Hepatocyte (in vitro differentiated cells): ENCODE data around the gene MIEF1. TPM values are rescaled to one million over a fixed set of nuclear protein-coding genes. Genes with fewer than 3 reads are reported as not detected.

Source experiments
- DNase-seq: peaks from one replicate; pipeline ENCODE4 v3.0.0-alpha.2; 2016; ENCODE audit warnings: low spot score
- H2AFZ ChIP-seq: fragments of 200-600 bp; sonication (generic); 2 replicates; pipeline ENCODE4 v1.6.0; 2016; ENCODE audit warnings: antibody characterized with exemption, mild to moderate bottlenecking
- H3K27ac ChIP-seq: fragments of 200-600 bp; sonication (generic); 2 replicates; pipeline ENCODE4 v1.5.1; 2016; ENCODE audit warnings: mild to moderate bottlenecking
- H3K27me3 ChIP-seq: fragments of 200-600 bp; sonication (generic); 2 replicates; pipeline ENCODE4 v1.6.1; 2016
- H3K36me3 ChIP-seq: fragments of 200-600 bp; sonication (generic); replicated peaks from 2 replicates; pipeline ENCODE4 v1.5.1; 2016; ENCODE audit warnings: low read depth; ENCODE audit not compliant: insufficient read depth
- H3K4me1 ChIP-seq: fragments of 200-600 bp; sonication (generic); 2 replicates; pipeline ENCODE4 v1.5.1; 2016; ENCODE audit warnings: mild to moderate bottlenecking, moderate library complexity; ENCODE audit not compliant: insufficient read depth
- H3K4me2 ChIP-seq: fragments of 200-600 bp; sonication (generic); 2 replicates; pipeline ENCODE4 v1.6.0; 2016
- H3K4me3 ChIP-seq: fragments of 200-600 bp; sonication (generic); 2 replicates; pipeline ENCODE4 v1.5.1; 2016; ENCODE audit warnings: mild to moderate bottlenecking
- H3K79me2 ChIP-seq: fragments of 200-600 bp; sonication (generic); 2 replicates; pipeline ENCODE4 v1.6.0; 2017; ENCODE audit warnings: mild to moderate bottlenecking
- H3K9me2 ChIP-seq: fragments of 200-600 bp; sonication (generic); replicated peaks from 2 replicates; pipeline ENCODE4 v1.6.0; 2017; ENCODE audit warnings: mild to moderate bottlenecking; ENCODE audit not compliant: insufficient read depth
- H3K9me3 ChIP-seq: fragments of 200-600 bp; sonication (generic); 2 replicates; pipeline ENCODE4 v1.5.1; 2016; ENCODE audit warnings: low read depth, mild to moderate bottlenecking
- H4K20me1 ChIP-seq: fragments of 200-600 bp; sonication (generic); 2 replicates; pipeline ENCODE4 v1.6.0; 2016; ENCODE audit warnings: mild to moderate bottlenecking; ENCODE audit not compliant: insufficient read depth, poor library complexity, severe bottlenecking
- EZH2 ChIP-seq: fragments of 200-600 bp; sonication (generic); IDR thresholded peaks from 2 replicates; pipeline ENCODE4 v1.6.1; 2016; ENCODE audit warnings: antibody characterized with exemption, mild to moderate bottlenecking, borderline replicate concordance
- EZH2phosphoT487 ChIP-seq: fragments of 200-600 bp; sonication (generic); IDR thresholded peaks from one replicate; pipeline ENCODE4 v1.6.1; 2018; ENCODE audit warnings: antibody characterized with exemption, mild to moderate bottlenecking, low read depth, moderate library complexity; ENCODE audit not compliant: unreplicated experiment, severe bottlenecking
- WGBS: methylation state at CpG from one replicate; pipeline ENCODE4 v1.1.6; 2016; ENCODE audit warnings: low lambda C conversion rate; ENCODE audit errors: missing lambda C conversion rate; 5-methylcytosine and 5-hydroxymethylcytosine counted together
- polyA plus RNA-seq: library from polyadenylated mRNA; unstranded; fragments of >200 nt; fragmentation: Nextera tagmentation; extraction: Ambion mirVana; gene quantifications from 2 replicates; pipeline ENCODE4 v1.2.1, GENCODE V29; 2016
- total RNA-seq: library from RNA; depleted of rRNA; stranded (reverse); fragments of >200 nt; gene quantifications from 2 replicates; pipeline ENCODE4 v1.2.3, GENCODE V29; 2014
- TF ChIP-seq, protein P1 (sequence below): fragments of 200-600 bp; sonication (generic); IDR thresholded peaks from 2 replicates; pipeline ENCODE4 v1.5.1; 2016; ENCODE audit warnings: antibody characterized with exemption, mild to moderate bottlenecking; ENCODE audit not compliant: poor library complexity

Gene MIEF1
- total and polyA plus RNA-seq, 2 experiments from 2014 or later: 22.2 to 31.8 TPM

DNA sequence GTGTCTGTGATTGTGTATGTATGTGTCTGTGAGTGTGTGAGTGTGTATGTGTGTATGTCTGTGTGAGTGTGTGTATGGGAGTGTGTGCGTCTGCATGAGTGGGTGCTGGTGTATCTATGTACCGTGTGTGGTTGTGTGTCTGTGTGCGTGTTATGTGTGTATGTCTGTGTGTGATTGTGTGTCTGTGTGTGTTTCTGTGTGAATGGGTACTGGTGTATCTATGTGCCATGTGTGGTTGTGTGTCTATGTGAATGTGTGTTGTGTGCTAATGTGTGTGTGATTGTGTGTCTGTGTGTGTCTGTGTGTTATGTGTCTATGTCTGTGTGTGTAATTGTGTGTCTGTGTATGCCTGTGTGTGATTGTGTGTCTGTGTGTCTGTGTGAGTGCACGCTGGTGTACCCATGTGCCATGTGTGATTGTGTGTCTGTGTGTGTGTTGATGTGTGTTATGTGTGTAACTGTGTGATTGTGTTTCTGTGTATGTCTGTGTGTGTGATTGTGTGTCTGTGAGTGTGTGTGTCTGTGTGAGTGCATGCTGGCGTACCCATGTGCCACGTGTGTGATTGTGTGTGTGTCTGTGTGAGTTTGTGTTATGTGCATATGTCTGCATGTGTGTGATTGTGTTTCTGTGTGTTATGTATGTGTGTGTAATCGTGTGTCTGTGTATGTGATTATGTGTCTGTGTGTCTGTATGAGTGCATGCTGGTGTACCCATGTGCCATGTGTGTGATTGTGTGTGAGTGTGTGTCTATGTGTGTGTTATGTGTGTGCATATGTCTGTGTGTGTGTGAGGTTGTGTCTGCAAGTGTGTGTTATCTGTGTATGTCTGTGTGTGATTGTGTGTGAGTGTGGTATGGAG is 61.7 kb downstream of the MIEF1 start:
- Histone ChIP-seq H3K79me2 (no peaks in the 10 kb centered on the region), H2AFZ (no peak overlapping the region), H3K4me3 (no peak overlapping the region), H3K27ac (no peak overlapping the region), H4K20me1 (no peaks in the 10 kb centered on the region), H3K4me1 (no peaks in the 10 kb centered on the region), H3K9me2 (no peaks in the 10 kb centered on the region), H3K9me3 (no peaks in the 10 kb centered on the region), H3K4me2 (no peak overlapping the region), H3K36me3 (no peaks in the 10 kb centered on the region), H3K27me3 (peaks cover 20% of the 10 kb centered on the region)
- TF ChIP-seq, protein P1, sequence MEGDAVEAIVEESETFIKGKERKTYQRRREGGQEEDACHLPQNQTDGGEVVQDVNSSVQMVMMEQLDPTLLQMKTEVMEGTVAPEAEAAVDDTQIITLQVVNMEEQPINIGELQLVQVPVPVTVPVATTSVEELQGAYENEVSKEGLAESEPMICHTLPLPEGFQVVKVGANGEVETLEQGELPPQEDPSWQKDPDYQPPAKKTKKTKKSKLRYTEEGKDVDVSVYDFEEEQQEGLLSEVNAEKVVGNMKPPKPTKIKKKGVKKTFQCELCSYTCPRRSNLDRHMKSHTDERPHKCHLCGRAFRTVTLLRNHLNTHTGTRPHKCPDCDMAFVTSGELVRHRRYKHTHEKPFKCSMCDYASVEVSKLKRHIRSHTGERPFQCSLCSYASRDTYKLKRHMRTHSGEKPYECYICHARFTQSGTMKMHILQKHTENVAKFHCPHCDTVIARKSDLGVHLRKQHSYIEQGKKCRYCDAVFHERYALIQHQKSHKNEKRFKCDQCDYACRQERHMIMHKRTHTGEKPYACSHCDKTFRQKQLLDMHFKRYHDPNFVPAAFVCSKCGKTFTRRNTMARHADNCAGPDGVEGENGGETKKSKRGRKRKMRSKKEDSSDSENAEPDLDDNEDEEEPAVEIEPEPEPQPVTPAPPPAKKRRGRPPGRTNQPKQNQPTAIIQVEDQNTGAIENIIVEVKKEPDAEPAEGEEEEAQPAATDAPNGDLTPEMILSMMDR: no peak
- no peak for TF ChIP-seq EZH2
- no peak for TF ChIP-seq EZH2phosphoT487
- WGBS: 93% methylated on average over 7 of the region's 7 CpGs
- no peak for DNase-seq

DNA sequence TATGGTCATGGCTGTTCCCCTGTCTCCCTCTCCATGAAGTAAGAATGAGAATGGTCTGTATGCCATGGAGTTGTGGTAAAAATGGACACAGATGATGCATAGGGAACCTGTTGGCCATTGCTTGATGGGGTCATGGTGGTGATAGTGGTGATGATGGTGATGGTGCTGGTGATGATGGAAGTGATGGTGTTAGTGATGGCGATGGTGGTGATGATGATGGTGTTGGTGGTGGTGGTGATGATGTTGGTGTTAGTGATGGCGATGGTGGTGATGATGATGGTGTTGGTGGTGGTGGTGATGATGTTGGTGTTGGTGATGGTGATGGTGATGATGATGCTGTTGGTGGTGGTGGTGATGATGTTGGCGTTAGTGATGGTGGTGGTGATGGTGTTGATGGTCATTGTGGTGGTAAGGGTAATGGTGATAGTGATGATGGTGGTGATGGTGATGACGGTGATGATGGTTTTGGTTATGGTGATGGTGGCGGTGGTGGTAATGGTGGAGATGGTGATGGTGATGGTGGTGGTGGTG is 63.4 kb downstream of the MIEF1 start:
- H3K9me3 ChIP-seq: no peaks in the 10 kb centered on the region
- H3K79me2 ChIP-seq: no peaks in the 10 kb centered on the region
- H3K27ac ChIP-seq: no peak overlapping the region
- H3K9me2 ChIP-seq: no peaks in the 10 kb centered on the region
- H3K4me3 ChIP-seq: no peak overlapping the region
- TF ChIP-seq EZH2 (no peak), EZH2phosphoT487 (no peak)
- TF ChIP-seq, protein P1: no peak
- no peaks in the 10 kb centered on the region for H4K20me1 ChIP-seq
- 93% methylated on average over 5 of the region's 5 CpGs for WGBS
- no peaks in the 10 kb centered on the region for H3K36me3 ChIP-seq
- no peak overlapping the region for H2AFZ ChIP-seq
- H3K4me1 ChIP-seq: no peaks in the 10 kb centered on the region
- H3K27me3 ChIP-seq: peaks cover 6% of the 10 kb centered on the region
- H3K4me2 ChIP-seq: no peak overlapping the region
- no peak for DNase-seq

DNA sequence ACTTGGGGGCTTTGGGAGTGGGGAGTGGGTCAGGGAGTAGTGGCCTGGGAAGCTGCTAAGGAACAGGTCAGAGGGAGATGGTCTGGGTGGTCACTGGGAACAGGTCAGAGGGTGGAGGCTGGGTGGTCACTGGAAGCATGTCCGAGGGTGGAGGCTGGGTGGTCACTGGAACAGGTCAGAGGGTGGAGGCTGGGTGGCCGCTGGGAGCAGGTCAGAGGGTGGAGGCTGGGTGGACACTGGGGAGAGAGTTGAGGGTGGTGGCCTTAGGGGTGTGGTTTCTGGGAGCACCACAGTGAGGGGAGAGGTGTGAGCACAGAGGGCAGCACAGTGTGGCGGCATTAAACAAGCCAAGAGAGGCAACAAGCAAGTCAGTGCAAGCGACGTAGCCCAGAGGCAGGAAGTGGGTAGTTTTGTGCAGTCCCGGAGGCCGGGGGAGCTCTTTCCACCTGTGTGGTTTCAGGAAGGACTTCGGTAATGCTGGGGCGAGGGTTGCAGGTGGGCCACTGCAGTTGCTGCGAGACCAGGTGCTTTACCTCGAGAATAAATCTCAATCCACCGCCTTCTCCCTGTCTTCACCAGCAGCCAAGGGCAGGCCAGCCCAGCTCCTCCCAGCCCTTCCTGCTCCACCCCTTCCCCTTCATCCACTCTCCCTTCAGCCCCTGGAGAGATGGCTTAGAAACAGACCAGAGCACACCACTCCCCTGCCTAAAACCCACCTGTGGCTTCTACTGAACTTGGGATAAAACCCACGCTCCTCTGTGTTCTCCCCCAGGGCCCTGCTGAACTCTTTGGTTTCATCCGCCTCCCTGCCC is 65.3 kb downstream of the MIEF1 start:
- no peak overlapping the region for H3K4me2 ChIP-seq
- H4K20me1 ChIP-seq: no peaks in the 10 kb centered on the region
- no peak overlapping the region for H3K4me3 ChIP-seq
- no peaks in the 10 kb centered on the region for H3K79me2 ChIP-seq
- no peak for DNase-seq
- WGBS: 71% methylated on average over 14 of the region's 14 CpGs
- H3K9me3 ChIP-seq: no peaks in the 10 kb centered on the region
- no peak overlapping the region for H3K27ac ChIP-seq
- no peaks in the 10 kb centered on the region for H3K9me2 ChIP-seq
- no peak overlapping the region for H2AFZ ChIP-seq
- H3K4me1 ChIP-seq: no peaks in the 10 kb centered on the region
- H3K27me3 ChIP-seq: no peaks in the 10 kb centered on the region
- TF ChIP-seq EZH2phosphoT487: no peak
- TF ChIP-seq, protein P1: no peak
- TF ChIP-seq EZH2: no peak
- no peaks in the 10 kb centered on the region for H3K36me3 ChIP-seq

Other genes with a start within 250 kb of the MIEF1 start
- gene RPL3, start 182.7 kb upstream of the MIEF1 start, total RNA-seq: 2,461 and 2,819 TPM in 2 replicates
- 1,044 and 1,068 TPM in 2 replicates for gene RPL3, start 182.7 kb upstream of the MIEF1 start, polyA plus RNA-seq
- gene SYNGR1, start 152.3 kb upstream of the MIEF1 start, total RNA-seq: 15.8 and 23.1 TPM in 2 replicates
- gene SYNGR1, start 152.3 kb upstream of the MIEF1 start, polyA plus RNA-seq: 58.8 and 92.7 TPM in 2 replicates
- gene TAB1, start 102.5 kb upstream of the MIEF1 start, total RNA-seq: 13.3 and 14.0 TPM in 2 replicates
- 8.6 and 10.7 TPM in 2 replicates for gene TAB1, start 102.5 kb upstream of the MIEF1 start, polyA plus RNA-seq
- 20.0 and 22.3 TPM in 2 replicates for gene MGAT3, start 45.3 kb upstream of the MIEF1 start, total RNA-seq
- 5.5 and 7.0 TPM in 2 replicates for gene MGAT3, start 45.3 kb upstream of the MIEF1 start, polyA plus RNA-seq
- 231 and 271 TPM in 2 replicates for gene ATF4, start 18.3 kb downstream of the MIEF1 start, total RNA-seq
- gene ATF4, start 18.3 kb downstream of the MIEF1 start, polyA plus RNA-seq: 144 and 170 TPM in 2 replicates
- 82.9 and 84.0 TPM in 2 replicates for gene RPS19BP1, start 30.5 kb downstream of the MIEF1 start, total RNA-seq
- 117 and 118 TPM in 2 replicates for gene RPS19BP1, start 30.5 kb downstream of the MIEF1 start, polyA plus RNA-seq
- gene CACNA1I, start 68.5 kb downstream of the MIEF1 start, total RNA-seq: 0.16 and 0.17 TPM in 2 replicates
- 0.10 and 0.21 TPM in 2 replicates for gene CACNA1I, start 68.5 kb downstream of the MIEF1 start, polyA plus RNA-seq